Embryonic facial prominence (tissue), 1 donor: ENCODE measurements around the gene KCNK18.

Experiments
- DNase-seq: peaks from one replicate; pipeline ENCODE4 v3.0.0-alpha.2; 2016; ENCODE audit errors: extremely low spot score

KCNK18 gene

GRCh38 chr10:117250411-117250810 lies 53.1 kb downstream of the KCNK18 start:
- no peak for DNase-seq

- no peak for DNase-seq
These were observed 56.6 kb downstream of the KCNK18 start for GRCh38 chr10:117253908-117254307.

GRCh38 chr10:117254338-117254737 lies 57.0 kb downstream of the KCNK18 start:
- no peak for DNase-seq

GRCh38 chr10:117254774-117255735 lies 57.8 kb downstream of the KCNK18 start:
- DNase-seq: no peak

GRCh38 chr10:117255835-117256460 lies 58.7 kb downstream of the KCNK18 start:
- no peak for DNase-seq

- DNase-seq: no peak
These were observed 59.6 kb downstream of the KCNK18 start for GRCh38 chr10:117256910-117257309.

- DNase-seq: no peak
These were observed 60.4 kb downstream of the KCNK18 start for GRCh38 chr10:117257721-117258120.

GRCh38 chr10:117259279-117259678 lies 62.0 kb downstream of the KCNK18 start:
- no peak for DNase-seq
